HG02938 (cell line): ENCODE measurements around the gene KIF23.
A peak's percentile ranks its signal among the peaks of the same experiment; 100 is the strongest.

Source experiments
- ATAC-seq: cut with Tn5 transposase; IDR thresholded peaks from one replicate; pipeline ENCODE4 v1.9.1; 2021; ENCODE audit warnings: mild to moderate bottlenecking, moderate library complexity; ENCODE audit not compliant: unreplicated experiment

The KIF23 gene

DNA sequence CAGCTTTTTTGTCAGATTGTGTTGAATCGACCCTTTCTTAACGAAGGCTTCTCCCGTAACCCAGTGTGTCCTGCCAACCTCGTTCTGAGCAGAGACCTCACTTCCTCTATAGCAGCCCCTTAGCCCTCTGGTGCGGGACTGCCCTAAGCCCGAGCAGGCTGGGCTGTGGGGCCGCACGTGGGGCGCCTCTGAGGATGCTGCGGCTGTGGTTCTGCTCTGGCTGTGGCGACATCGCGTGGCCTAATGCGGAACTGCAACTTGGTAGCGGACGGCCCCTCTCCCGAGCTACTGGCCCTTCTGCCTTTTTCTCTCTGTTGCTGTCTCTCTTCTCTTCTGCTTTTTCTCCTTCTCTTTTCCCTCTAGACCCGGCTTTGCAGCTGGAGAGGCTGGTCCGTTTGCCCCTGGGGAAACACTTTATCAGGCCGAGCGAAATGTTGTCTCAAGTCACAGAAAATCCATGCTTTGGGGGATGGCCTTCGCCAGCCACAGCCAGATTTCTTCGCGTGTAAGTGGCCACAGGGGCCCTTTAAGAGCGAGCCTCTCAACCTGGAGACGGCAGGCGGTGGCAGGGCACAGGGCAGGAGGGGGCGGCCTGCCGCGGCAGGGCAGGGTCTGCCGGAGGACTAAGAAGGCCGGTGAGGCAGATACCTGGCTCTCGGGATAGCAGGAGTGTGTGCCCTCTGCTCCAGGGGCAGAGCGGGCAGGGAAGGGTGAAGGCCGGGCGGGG is 19.4 kb upstream of the KIF23 start:
- ATAC-seq, result peak; percentile 67

DNA sequence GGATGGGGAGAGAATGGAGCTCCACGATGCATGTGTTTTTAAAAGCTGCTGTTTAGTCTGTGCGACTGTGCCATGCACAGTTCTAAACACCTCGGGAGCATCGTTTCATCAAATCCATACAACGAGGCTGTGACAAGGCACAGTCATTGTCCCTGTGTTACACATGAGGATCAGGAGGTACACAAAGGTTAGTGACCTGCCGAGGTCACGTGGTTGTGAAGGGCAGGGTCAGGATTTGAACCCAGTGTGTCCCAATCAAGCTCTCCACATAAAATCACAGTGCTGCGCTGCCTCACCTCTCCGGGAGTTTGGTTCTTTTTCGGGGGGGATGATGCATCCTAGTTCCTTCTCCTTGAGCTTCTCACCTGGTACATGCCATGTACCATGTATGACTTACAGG is 18.7 kb upstream of the KIF23 start:
- ATAC-seq, result no peak

DNA sequence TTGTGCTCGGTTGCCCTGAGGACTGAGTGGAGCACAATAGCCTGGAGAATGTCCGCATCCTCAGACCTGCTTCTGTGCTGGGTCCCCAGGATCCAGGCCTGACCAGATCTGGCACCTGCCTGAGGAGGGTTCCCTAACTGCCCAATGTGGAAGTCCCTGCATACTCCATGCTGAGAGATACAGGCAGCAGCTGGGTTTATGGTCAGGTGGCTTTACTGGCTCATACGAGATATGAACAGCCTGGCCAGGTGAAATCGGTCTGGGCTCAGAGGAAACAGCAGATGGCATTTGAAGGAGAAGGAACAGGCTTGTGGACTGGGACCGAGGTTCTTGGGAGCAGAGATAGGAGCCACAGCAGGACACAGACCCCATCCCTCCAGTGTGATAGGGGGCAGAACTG is 18.2 kb upstream of the KIF23 start:
- ATAC-seq, result no peak

DNA sequence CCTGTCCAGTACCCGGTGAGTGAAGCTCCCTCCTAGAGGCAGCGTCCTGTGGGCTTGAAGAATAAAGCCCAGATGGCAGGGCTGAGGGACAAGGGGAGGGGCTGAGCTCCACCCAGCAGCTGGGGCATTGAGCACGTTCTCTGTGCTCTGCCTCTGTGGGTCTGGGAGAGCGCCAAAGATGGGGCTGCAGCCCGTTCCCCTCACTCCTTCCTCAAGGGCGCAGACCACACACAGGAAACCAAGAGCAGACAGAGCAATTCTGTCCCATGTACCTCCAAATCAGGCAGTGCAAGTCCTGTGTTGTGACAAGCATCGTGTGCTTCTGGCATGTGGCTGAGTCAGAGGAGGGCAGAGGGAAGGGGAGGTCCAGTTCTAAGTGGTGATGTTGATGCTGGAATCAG is 15.7 kb upstream of the KIF23 start:
- ATAC-seq, result no peak

DNA sequence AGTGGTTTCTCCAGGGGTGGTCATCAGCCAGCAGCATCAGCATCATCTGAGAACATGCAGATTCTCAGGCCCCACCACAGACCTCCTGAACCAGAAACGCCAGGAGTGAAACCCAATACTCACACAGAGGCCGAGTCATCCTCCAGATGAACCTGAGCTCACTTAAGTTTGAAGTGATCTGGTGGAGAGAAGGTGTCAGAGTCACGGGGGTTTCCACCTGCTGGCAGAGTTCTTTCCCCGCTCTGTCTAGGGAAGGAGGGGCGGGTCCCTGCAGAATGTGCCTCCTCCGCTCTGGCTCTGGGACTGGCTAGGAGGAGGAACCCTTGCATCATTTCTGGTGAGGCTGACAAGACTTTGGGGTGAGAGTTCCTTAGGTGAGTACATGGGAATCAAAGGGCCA is 13.3 kb upstream of the KIF23 start:
- ATAC-seq, result no peak

DNA sequence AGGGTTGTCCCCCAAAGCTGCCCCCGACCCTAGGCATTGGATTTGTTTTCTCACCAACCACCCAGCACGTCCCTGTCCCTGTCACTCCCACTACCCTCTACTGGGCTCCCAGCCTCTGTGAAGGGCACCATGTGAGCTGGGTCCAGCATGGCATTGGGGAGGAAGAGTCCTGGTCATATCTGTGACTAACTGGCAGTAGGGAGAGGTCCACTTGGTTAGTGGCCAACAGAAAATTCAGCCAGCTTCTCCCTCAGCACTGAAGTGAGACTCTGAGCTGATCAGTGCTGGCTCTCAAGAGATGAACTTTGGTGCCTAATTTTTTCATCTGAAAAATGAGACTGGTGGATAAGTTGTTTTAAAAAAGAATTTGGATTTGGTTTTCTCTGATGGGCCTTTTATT is 11.3 kb upstream of the KIF23 start:
- ATAC-seq, result no peak

DNA sequence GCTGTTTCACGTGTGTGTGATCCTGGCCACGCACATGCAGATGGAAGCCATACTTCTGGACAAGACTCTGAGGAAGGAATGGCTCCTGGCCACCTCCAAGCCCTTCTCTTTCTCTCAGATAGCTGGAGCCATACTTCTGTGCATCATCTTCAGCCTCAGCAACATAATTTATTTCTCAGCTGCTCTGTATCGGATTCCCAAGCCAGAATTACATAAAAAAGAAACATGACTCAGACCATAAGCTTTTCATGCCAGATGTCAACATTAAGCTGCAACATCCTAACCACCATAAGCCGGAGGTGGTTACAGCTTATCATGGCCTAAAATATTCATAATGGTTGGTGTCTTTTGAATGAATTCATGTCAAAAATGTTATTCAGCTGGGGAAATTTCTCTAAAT is 10.6 kb upstream of the KIF23 start:
- ATAC-seq, result no peak

DNA sequence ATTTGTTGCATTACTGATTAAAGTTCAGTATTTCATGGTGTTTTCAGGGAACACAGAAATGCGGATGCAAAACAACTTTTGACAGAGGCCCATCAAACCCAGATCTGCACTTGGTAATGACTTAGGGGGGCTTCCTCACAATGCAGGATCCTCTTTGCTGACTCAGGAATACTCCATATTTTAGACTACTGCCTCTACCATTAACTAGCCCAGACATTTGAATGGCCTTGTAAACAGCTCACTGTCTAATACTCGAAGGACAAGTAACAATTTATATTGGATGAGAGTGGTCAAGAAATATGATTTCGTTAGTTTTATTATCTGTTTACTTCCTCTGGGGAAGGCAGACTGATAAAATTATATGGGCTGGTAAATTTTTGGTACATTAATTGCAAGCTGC is 9.0 kb upstream of the KIF23 start:
- no peak for ATAC-seq

DNA sequence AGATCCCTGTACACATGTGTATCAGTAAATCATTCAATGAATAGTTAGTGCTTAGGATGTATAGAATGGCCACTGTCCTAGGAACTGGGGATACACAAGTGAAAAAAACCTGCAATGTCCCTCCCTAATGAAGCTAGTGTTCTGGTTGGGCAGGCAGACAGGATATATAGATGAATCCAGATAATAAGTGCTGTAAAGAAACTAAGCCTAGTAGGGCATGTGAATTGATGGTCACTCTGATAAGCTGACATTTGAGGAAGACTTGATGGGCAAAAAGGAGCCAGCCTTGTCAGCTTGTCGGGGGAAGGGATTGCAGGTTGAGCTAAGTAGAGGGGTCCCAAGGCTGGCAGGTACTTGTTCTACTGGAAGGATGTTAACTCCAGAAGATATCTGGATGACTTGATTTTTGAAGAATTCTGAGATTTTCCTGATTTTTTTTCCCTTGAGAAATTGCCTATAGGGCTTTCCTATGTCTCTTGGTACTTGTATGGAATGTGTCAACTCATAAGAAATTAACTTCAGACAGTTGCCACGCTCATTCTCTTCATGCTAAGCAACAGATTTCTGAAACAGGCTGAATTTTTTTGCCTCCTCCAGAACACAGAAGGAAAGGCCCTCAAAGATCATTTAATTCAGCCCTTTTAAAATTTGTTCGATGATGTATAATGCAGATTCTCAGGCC is 6.3 kb upstream of the KIF23 start:
- ATAC-seq, result no peak

DNA sequence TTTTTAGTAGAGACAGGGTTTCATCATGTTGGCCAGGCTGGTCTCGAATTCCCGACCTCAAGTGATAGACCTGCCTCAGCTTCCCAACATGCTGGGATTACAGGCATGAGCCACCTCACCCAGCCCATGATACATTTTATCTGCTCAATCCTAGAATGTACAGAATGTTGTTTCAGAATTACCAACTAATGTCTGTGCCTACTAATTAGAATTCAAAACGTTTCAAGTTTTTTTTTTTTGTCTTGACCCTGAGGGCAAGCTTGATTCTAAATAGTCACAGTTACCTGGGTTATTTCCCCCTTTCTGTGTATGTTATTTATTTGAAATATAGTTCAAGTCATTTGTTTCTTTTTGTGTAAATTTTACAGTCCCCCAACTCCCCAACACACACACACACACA is 5.3 kb upstream of the KIF23 start:
- ATAC-seq, result no peak

DNA sequence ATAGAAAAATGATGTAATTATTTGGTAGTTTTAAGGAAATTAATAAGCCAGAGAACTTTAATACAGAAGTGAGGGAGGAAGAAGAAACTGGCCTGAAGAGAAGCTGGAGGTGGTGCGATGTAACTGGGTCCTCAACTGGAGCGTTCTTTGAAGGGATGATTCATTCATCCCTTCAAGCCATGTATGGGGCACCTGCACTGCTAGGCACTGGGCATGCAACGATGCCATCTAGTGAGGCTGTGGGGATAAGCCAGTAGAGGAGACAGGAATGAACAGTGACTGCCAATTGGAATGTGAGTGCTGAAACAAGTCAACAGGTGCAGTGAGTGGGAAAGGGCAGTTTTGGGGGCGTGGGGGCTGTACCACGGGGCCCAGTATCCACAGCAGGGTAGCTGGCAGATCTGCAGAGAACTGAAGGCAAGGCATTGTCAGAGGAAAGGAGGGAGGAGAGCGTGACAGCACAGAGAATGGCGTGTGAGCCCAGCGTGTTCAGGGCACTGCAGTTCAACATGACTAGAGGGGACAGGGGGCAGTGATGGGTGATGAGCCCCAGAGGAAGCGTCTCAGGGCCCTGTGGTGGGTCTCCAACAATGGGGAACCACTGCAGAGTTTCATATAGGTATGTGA is 3.8 kb upstream of the KIF23 start:
- no peak for ATAC-seq

DNA sequence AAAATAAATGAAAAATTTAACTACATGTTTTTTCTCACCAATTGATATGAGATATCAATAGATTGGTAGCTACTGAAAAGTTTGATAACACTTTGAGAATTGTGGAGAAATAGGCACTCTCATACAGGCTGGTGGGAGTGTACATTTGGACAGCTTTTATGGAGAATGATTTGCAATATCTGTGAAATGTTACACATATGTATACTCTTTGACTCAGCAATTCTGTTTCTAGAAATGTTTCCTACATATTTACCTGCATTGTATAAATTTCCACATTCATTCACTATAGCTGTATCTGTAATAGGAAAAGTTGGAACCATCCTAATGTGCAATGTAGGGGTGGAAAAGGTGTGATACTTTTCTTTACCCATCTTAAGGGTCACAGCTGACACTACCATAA is 1.9 kb upstream of the KIF23 start:
- no peak for ATAC-seq

DNA sequence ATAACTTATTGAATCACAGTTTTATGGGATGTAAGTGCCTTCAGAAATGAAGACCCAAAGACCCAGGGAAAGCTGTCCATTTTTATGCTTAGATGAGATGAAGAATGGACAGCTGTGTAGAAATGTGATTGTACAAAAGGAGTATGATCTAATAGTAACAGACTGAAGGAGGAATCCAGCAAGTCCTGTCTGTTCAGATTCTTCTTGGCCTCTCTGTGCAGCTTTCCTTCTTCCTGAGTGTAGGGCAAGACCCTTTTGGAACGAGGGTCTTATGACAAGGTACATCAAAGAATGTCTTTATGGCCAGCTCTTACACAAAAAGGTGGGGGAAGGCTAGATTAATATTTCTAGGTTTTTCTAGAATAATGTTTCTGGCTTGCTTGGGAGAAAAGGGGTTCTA is 1.4 kb upstream of the KIF23 start:
- no peak for ATAC-seq

DNA sequence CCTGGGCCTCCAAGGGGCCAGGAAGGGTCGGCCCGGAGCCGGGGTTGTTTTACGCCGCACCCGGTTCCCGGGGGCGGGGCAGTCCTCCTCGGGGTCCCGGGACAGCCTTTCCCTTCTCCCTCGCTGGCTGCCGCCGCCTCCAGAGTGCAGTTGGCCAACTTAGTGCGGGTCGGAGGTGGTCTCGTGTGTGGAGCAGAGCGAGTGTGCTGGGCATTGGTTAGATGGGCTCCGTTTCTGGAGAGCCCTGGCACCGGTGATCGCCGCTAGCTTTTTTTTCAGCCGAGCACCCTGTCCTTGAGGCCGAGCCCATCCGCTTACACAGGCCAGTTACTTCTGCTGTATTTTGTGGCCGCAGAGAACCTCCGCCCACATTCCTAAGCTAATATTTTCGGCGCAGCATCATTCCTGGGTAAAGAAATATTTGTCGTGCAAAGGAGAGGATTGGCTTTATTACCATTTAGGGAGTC is 585 bp downstream of the KIF23 start:
- peak; percentile 26 for ATAC-seq

DNA sequence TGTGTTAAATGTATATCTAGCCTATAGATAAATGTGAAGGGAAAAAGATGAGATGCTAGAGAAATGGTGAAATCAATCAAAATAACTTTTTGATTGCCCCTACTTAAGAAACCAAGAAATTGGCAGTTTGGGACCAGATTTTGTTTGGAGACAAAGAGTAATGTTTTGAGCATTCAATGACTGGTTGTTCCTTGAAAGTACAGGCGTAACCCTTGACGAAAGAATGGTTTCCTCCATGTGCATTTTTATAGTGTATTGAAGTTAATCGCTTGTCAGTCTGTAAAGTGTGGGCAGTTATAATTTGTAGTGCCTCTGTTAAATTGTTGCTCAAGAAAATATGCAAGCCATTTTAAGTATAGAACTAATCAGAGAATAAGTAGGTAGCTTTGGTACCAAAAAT is 1.2 kb downstream of the KIF23 start:
- no peak for ATAC-seq

DNA sequence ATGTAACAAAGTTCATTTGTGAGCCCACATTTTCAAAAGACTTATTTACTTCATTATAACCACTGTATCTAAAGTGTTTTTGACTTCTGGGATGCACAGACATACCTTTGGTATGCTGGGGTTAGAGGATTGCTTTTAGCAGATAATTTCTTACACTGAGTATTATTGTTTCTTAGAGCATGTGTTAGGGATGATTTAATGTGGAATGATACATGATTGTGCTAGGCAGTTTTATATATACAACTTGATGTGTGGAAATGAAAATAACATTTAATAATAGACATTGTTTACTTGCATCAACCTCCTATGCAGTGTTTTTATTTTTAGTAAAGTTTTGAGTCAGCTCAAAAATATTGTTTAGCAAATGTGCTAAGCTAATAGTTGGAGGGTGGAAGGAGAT is 3.4 kb downstream of the KIF23 start:
- no peak for ATAC-seq

DNA sequence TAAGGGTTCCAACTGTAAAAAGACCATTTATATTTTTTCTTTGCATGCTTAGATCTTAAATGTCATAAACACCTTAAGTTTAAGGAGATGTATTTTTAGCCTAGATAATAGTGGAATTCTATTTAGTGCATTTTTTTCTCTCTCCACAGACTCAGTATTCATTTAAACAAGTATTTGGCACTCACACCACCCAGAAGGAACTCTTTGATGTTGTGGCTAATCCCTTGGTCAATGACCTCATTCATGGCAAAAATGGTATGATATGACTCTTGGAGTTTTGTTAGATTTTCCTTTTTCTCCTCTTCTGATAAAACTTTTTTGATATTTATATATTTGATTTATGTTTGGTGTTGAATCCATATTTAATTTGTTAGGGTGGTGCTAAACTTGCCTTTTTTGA is 7.3 kb downstream of the KIF23 start:
- no peak for ATAC-seq

DNA sequence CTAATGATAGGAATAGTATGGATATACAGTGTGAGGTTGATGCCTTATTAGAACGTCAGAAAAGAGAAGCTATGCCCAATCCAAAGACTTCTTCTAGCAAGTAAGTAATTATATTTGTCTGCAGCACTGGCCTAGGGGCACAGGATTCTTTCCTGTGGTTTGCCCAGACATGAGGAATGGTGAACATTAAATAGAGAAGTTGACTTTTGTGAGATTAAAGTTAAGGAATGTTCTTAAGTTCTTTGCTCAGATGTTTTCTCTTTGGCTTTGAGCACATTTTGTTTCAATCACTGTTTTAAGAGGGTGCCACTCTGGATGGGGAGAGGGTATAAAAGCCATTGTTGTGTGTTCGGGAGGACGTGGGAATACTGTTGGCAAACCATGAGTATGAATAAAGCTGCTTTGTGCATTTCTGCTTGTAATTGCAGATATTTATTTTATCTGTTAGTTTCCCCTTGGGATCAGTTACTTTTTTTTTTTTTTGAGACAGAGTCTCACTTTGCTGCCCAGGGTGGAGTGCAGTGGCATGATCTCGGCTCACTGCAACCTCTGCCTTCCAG is 8.3 kb downstream of the KIF23 start:
- ATAC-seq, result no peak

DNA sequence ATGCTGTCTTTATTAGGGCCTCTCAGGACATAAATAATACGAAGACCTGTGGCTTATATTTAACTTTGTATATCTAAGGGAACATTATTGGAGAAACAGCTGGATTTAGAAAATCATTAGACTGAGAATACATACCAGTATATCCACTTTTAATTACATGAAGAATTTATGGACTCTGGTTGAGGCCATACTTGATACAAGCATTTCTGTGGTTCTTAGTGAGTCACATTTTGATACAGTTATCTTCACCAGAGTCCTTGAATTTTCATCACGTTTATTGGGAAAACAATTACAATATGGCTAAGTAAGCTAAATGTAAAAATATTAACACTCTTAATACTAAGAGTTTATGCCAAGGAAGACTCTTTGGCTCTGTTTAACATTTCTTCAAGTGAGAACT is 9.9 kb downstream of the KIF23 start:
- no peak for ATAC-seq

DNA sequence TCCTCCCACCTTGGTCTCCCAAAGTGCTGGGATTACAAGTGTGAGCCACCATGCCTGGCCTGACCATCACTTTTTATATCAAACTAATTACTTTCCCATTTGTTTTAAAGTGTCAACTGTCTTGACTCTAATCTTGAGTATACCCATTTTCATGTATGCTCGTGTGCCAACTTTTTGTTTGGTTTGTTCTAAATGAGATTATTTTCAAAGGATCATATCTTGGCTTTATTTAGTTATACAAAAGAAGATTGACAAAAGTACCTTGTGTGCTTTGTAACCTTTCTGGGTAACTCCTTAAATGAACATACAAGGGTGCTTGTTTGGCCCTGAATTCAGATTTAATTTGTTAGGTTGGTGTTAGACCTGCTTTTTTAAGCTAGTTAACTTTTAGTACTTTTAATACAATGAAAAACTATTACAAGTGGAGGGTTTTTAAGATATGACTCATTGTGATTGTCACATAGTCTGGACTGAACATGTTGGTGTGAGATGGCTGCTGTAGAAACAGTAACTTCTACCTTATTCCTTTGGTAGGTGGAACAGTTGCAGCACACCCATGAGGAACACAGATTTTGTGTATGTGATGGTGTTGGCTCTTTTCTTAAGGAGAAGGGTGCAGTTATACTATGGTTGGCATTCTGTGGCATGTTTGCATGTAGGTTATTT is 10.7 kb downstream of the KIF23 start:
- no peak for ATAC-seq

DNA sequence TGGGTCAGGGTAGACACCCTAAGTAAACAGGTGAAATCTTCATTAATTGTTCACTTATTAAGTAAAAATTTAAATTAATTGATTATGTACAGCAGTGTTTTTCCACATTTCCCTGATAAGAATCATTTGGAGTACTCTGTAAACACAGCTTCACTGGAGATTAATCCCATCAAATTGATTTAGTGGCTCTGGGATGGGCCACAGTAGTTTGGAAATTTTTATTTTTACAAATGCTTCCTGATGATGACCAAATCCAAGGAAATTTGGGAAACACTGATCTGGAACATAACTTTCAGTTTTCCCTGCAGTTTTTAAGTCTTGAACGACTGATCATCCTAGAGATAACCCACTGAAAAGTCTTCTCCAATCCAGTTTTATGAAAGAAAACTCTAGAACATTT is 19.7 kb downstream of the KIF23 start:
- ATAC-seq, result no peak
